Ovary (tissue), 3 donors: ENCODE data around the gene TIFAB.

ENCODE experiments used
- EP300 ChIP-seq: sonication (generic); formaldehyde crosslinking; IDR thresholded peaks from one replicate; pipeline ENCODE4 v1.6.1; 2017; ENCODE audit warnings: antibody characterized with exemption
- POLR2A ChIP-seq: fragments of 450-650 bp; IDR thresholded peaks from one replicate; pipeline ENCODE4 v1.6.1; 2017; ENCODE audit warnings: antibody characterized with exemption, mild to moderate bottlenecking, moderate library complexity
- TF ChIP-seq, protein P1 (sequence below), 3 donors: fragments of 450-650 bp in 2 of 3; fragments of 200-600 bp in 1 of 3; IDR thresholded peaks; one replicate each; pipeline versions ENCODE4 v1.5.1 to v1.8.0; 2016 to 2022; ENCODE audit warnings: antibody characterized with exemption in 3 of 3, mild to moderate bottlenecking in 1 of 3
- donor health status: DM: no; HTN: no; CAD: no.

DNA sequence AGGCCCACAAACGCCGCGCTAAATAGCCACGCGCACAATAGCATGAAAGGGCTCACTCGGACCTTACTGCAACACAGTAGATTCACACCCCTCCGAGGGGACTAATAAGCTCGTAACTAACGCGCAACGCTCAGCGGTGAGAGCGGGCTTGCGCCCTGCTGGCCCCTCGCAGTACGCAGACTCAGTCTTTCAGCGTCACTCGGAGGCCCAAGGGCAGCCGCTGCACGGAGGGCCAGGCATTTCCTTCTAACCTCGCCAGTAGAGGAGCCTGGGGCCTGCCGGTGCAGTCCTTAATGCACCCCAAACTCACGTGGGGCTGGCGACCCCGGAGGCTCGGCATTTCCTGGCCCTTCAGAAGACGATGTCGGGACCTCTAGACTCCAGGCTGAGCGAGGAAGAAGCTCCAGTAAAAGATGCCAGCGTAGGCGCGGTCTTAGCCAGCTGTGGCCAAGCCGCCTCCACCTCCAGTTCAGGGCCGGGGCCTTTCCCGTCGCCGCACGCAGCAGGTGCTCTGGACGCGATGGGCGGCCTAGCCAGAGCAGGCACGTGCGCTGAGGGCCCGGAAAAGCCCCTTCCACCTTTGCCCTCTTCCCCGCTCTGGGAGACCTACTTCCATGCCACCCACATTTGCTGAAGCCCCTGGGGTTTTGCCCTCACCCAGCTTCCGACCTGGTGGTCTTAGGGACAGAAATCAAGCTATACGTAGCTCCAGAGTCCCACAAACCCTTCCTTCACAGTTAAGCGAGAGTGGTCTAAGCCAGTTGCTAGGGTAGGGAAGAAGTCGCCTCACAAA lies 38.3 kb upstream of the TIFAB start:
- TF ChIP-seq, protein P1, sequence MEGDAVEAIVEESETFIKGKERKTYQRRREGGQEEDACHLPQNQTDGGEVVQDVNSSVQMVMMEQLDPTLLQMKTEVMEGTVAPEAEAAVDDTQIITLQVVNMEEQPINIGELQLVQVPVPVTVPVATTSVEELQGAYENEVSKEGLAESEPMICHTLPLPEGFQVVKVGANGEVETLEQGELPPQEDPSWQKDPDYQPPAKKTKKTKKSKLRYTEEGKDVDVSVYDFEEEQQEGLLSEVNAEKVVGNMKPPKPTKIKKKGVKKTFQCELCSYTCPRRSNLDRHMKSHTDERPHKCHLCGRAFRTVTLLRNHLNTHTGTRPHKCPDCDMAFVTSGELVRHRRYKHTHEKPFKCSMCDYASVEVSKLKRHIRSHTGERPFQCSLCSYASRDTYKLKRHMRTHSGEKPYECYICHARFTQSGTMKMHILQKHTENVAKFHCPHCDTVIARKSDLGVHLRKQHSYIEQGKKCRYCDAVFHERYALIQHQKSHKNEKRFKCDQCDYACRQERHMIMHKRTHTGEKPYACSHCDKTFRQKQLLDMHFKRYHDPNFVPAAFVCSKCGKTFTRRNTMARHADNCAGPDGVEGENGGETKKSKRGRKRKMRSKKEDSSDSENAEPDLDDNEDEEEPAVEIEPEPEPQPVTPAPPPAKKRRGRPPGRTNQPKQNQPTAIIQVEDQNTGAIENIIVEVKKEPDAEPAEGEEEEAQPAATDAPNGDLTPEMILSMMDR (IDR thresholded peaks at IDR 0.05): no peak
- TF ChIP-seq EP300 (no peak), POLR2A (no peak)
